ENCODE results near the gene MRPL37.

The MRPL37 gene

GRCh38 chr1:54172614-54173599, 27.1 kb upstream of the MRPL37 start:
- Histone ChIP-seq H4K20me1 (ENCODE audit: low read depth, low read length) (no peaks in the 10 kb centered on the region), H3K9me3 (ENCODE audit: insufficient read depth, low read length) (no peaks in the 10 kb centered on the region), H3K36me3 (ENCODE audit: low read length) (no peaks in the 10 kb centered on the region), H3K27ac (ENCODE audit: low read depth, low read length) (no peak overlapping the region), H3K4me2 (ENCODE audit: low read depth, low read length, poor library complexity, severe bottlenecking) (no peak overlapping the region), H2AFZ (ENCODE audit: low read depth, low read length, severe bottlenecking) (no peak overlapping the region), H3K4me3 (ENCODE audit: insufficient read depth, low read length, poor library complexity, severe bottlenecking) (no peak overlapping the region), H3K9ac (ENCODE audit: low read length) (no peak overlapping the region), H3K9me2 (replicated peaks; ENCODE audit: insufficient read depth, low read length) (no peaks in the 10 kb centered on the region), H3K27me3 (ENCODE audit: low read length) (no peaks in the 10 kb centered on the region), H3F3A (ENCODE audit: insufficient read depth) (no peaks in the 10 kb centered on the region), H3K79me2 (ENCODE audit: insufficient read depth, low read length) (no peaks in the 10 kb centered on the region)
- TF ChIP-seq EZH2phosphoT487 (conservative IDR thresholded peaks at IDR 0.05; ENCODE audit: low read length) = no peak
- TF ChIP-seq CTCF (IDR thresholded peaks at IDR 0.05; ENCODE audit: insufficient read depth, low read length, poor library complexity, severe bottlenecking) = no peak

GRCh38 chr1:54173681-54174080, 26.3 kb upstream of the MRPL37 start:
- Histone ChIP-seq H3K36me3 (ENCODE audit: low read length) (no peaks in the 10 kb centered on the region), H4K20me1 (ENCODE audit: low read depth, low read length) (no peaks in the 10 kb centered on the region), H3K9ac (ENCODE audit: low read length) (no peak overlapping the region), H3K9me3 (ENCODE audit: insufficient read depth, low read length) (no peaks in the 10 kb centered on the region), H3K4me2 (ENCODE audit: low read depth, low read length, poor library complexity, severe bottlenecking) (no peak overlapping the region), H3K27me3 (ENCODE audit: low read length) (no peaks in the 10 kb centered on the region), H3K9me2 (replicated peaks; ENCODE audit: insufficient read depth, low read length) (no peaks in the 10 kb centered on the region), H3K4me3 (ENCODE audit: insufficient read depth, low read length, poor library complexity, severe bottlenecking) (no peak overlapping the region), H3K27ac (ENCODE audit: low read depth, low read length) (no peak overlapping the region), H2AFZ (ENCODE audit: low read depth, low read length, severe bottlenecking) (no peak overlapping the region), H3K79me2 (ENCODE audit: insufficient read depth, low read length) (no peaks in the 10 kb centered on the region), H3F3A (ENCODE audit: insufficient read depth) (no peaks in the 10 kb centered on the region)
- TF ChIP-seq EZH2phosphoT487 (conservative IDR thresholded peaks at IDR 0.05; ENCODE audit: low read length) = no peak
- no peak for TF ChIP-seq CTCF (IDR thresholded peaks at IDR 0.05; ENCODE audit: insufficient read depth, low read length, poor library complexity, severe bottlenecking)

- no peak overlapping the region for H3K9ac ChIP-seq (ENCODE audit: low read length)
- TF ChIP-seq CTCF (IDR thresholded peaks at IDR 0.05; ENCODE audit: insufficient read depth, low read length, poor library complexity, severe bottlenecking) (no peak), EZH2phosphoT487 (conservative IDR thresholded peaks at IDR 0.05; ENCODE audit: low read length) (no peak)
Observed at GRCh38 chr1:54174106-54174505, 25.9 kb upstream of the MRPL37 start.

More at GRCh38 chr1:54174106-54174505, 25.9 kb upstream of the MRPL37 start:
- no peak overlapping the region for H3K4me2 ChIP-seq (ENCODE audit: low read depth, low read length, poor library complexity, severe bottlenecking)
- no peaks in the 10 kb centered on the region for H3K27me3 ChIP-seq (ENCODE audit: low read length)
- H3F3A ChIP-seq (ENCODE audit: insufficient read depth) = no peaks in the 10 kb centered on the region
- H3K27ac ChIP-seq (ENCODE audit: low read depth, low read length) = no peak overlapping the region
- H3K4me3 ChIP-seq (ENCODE audit: insufficient read depth, low read length, poor library complexity, severe bottlenecking) = no peak overlapping the region
- no peaks in the 10 kb centered on the region for H3K36me3 ChIP-seq (ENCODE audit: low read length)
- no peaks in the 10 kb centered on the region for H3K9me3 ChIP-seq (ENCODE audit: insufficient read depth, low read length)
- no peaks in the 10 kb centered on the region for H4K20me1 ChIP-seq (ENCODE audit: low read depth, low read length)
- H3K9me2 ChIP-seq (replicated peaks; ENCODE audit: insufficient read depth, low read length) = no peaks in the 10 kb centered on the region
- H2AFZ ChIP-seq (ENCODE audit: low read depth, low read length, severe bottlenecking) = no peak overlapping the region
- no peaks in the 10 kb centered on the region for H3K79me2 ChIP-seq (ENCODE audit: insufficient read depth, low read length)
